ENCODE data around the gene PUSL1.

PUSL1 gene

GRCh38 chr1:1284221-1285101, 23.9 kb upstream of the PUSL1 start:
- Histone ChIP-seq H3K36me3 (ENCODE audit: insufficient read depth, low read length) (no peaks in the 10 kb centered on the region), H3K9ac (ENCODE audit: low read depth, low read length) (no peak overlapping the region), H3K4me1 (ENCODE audit: insufficient read depth, low read length) (no peaks in the 10 kb centered on the region), H3K9me3 (ENCODE audit: control insufficient read depth, insufficient read depth, low read length) (no peaks in the 10 kb centered on the region)

DNA sequence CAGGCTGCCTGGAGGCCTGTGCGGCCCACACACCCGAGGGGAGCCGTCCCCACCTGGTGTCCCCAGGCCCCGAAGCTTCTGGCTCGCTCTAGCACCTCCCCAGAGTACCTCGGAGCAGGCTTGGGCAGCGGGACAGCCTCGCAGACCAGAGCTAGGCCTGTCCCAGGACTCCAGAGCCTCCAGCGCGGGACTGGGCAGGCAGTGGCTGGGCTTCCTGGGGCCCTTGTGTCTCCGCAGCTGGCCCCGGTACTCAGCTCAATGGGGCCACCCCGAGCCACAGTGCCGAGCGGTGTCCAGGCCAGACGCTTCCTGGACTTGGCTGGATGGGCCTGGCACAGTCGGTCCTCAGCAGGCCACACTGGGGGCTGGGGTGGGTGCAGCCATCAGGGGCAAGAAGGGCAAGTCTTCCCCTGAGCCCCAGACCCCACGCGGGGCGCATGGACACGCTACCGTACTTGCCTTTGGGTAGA, 23.3 kb upstream of the PUSL1 start:
- Histone ChIP-seq H3K36me3 (ENCODE audit: insufficient read depth, low read length) (no peaks in the 10 kb centered on the region), H3K4me1 (ENCODE audit: insufficient read depth, low read length) (no peaks in the 10 kb centered on the region), H3K9me3 (ENCODE audit: control insufficient read depth, insufficient read depth, low read length) (no peaks in the 10 kb centered on the region)

DNA sequence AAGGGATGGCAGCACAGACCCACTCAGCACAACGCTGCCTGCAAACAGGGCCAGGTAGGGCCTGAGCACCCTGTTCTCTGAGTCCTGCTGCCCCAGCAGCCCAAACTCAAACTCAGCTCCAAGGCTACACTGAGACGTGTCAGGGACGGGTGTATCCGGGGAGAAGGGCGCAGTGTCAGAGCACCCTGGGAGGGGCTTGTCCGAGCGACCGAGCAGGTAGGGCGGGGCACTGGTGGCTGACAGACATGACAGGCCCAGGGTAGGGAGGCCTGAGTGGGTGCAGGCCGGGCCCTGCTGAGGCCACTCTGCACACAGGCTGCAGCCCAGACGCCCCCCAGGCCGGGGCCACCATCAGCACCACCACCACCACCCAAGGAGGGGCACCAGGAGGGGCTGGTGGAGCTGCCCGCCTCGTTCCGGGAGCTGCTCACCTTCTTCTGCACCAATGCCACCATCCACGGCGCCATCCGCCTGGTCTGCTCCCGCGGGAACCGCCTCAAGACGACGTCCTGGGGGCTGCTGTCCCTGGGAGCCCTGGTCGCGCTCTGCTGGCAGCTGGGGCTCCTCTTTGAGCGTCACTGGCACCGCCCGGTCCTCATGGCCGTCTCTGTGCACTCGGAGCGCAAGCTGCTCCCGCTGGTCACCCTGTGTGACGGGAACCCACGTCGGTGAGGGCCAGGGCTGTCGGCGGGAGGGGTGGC, 22.6 kb upstream of the PUSL1 start:
- Histone ChIP-seq H3K4me1 (ENCODE audit: insufficient read depth, low read length) (no peaks in the 10 kb centered on the region), H3K9me3 (ENCODE audit: control insufficient read depth, insufficient read depth, low read length) (no peaks in the 10 kb centered on the region), H3K36me3 (ENCODE audit: insufficient read depth, low read length) (no peaks in the 10 kb centered on the region), H3K9ac (ENCODE audit: low read depth, low read length) (no peak overlapping the region)

More for the DNA sequence above, 23.3 kb upstream of the PUSL1 start:
- H3K9ac ChIP-seq (ENCODE audit: low read depth, low read length): no peak overlapping the region

GRCh38 chr1:1286313-1287261, 21.8 kb upstream of the PUSL1 start:
- Histone ChIP-seq H3K9me3 (ENCODE audit: control insufficient read depth, insufficient read depth, low read length) (no peaks in the 10 kb centered on the region), H3K9ac (ENCODE audit: low read depth, low read length) (no peak overlapping the region), H3K36me3 (ENCODE audit: insufficient read depth, low read length) (no peaks in the 10 kb centered on the region), H3K4me1 (ENCODE audit: insufficient read depth, low read length) (no peaks in the 10 kb centered on the region)

- Histone ChIP-seq H3K9me3 (ENCODE audit: control insufficient read depth, insufficient read depth, low read length) (no peaks in the 10 kb centered on the region), H3K9ac (ENCODE audit: low read depth, low read length) (no peak overlapping the region), H3K36me3 (ENCODE audit: insufficient read depth, low read length) (no peaks in the 10 kb centered on the region), H3K4me1 (ENCODE audit: insufficient read depth, low read length) (peaks cover 3% of the 10 kb centered on the region; the same call in 1 of the 2 replicates)
Measured at GRCh38 chr1:1287288-1288110, 20.9 kb upstream of the PUSL1 start.

GRCh38 chr1:1290238-1290731, 18.1 kb upstream of the PUSL1 start:
- peaks cover 3% of the 10 kb centered on the region; the same call in 1 of the 2 replicates for H3K4me1 ChIP-seq (ENCODE audit: insufficient read depth, low read length)
- H3K9ac ChIP-seq (ENCODE audit: low read depth, low read length): no peak overlapping the region
- no peaks in the 10 kb centered on the region for H3K9me3 ChIP-seq (ENCODE audit: control insufficient read depth, insufficient read depth, low read length)
- no peaks in the 10 kb centered on the region for H3K36me3 ChIP-seq (ENCODE audit: insufficient read depth, low read length)

- Histone ChIP-seq H3K36me3 (ENCODE audit: insufficient read depth, low read length) (no peaks in the 10 kb centered on the region), H3K9me3 (ENCODE audit: control insufficient read depth, insufficient read depth, low read length) (no peaks in the 10 kb centered on the region), H3K4me1 (ENCODE audit: insufficient read depth, low read length) (peaks cover 3% of the 10 kb centered on the region; the same call in 1 of the 2 replicates), H3K9ac (ENCODE audit: low read depth, low read length) (no peak overlapping the region)
Measured at GRCh38 chr1:1291023-1291528, 17.3 kb upstream of the PUSL1 start.

- H3K9me3 ChIP-seq (ENCODE audit: control insufficient read depth, insufficient read depth, low read length): no peaks in the 10 kb centered on the region
- no peak overlapping the region for H3K9ac ChIP-seq (ENCODE audit: low read depth, low read length)
- H3K36me3 ChIP-seq (ENCODE audit: insufficient read depth, low read length): no peaks in the 10 kb centered on the region
- H3K4me1 ChIP-seq (ENCODE audit: insufficient read depth, low read length): peaks cover 3% of the 10 kb centered on the region; the same call in 1 of the 2 replicates
Measured at GRCh38 chr1:1291548-1292441, 16.6 kb upstream of the PUSL1 start.

- H3K36me3 ChIP-seq (ENCODE audit: insufficient read depth, low read length): no peaks in the 10 kb centered on the region
- H3K4me1 ChIP-seq (ENCODE audit: insufficient read depth, low read length): peaks cover 3% of the 10 kb centered on the region; the same call in 1 of the 2 replicates
- no peaks in the 10 kb centered on the region for H3K9me3 ChIP-seq (ENCODE audit: control insufficient read depth, insufficient read depth, low read length)
- no peak overlapping the region for H3K9ac ChIP-seq (ENCODE audit: low read depth, low read length)
Measured at GRCh38 chr1:1292442-1292779, 16.0 kb upstream of the PUSL1 start.

- Histone ChIP-seq H3K9ac (ENCODE audit: low read depth, low read length) (no peak overlapping the region), H3K4me1 (ENCODE audit: insufficient read depth, low read length) (peaks cover 3% of the 10 kb centered on the region; the same call in 1 of the 2 replicates), H3K36me3 (ENCODE audit: insufficient read depth, low read length) (no peaks in the 10 kb centered on the region), H3K9me3 (ENCODE audit: control insufficient read depth, insufficient read depth, low read length) (no peaks in the 10 kb centered on the region)
Measured at GRCh38 chr1:1292851-1293250, 15.5 kb upstream of the PUSL1 start.

- peak overlapping the region; percentile 20; the same call in 1 of the 2 replicates for H3K9ac ChIP-seq (ENCODE audit: low read depth, low read length)
- H3K36me3 ChIP-seq (ENCODE audit: insufficient read depth, low read length): no peaks in the 10 kb centered on the region
- H3K9me3 ChIP-seq (ENCODE audit: control insufficient read depth, insufficient read depth, low read length): no peaks in the 10 kb centered on the region
Measured at GRCh38 chr1:1293263-1294249, 14.8 kb upstream of the PUSL1 start.

More at GRCh38 chr1:1293263-1294249, 14.8 kb upstream of the PUSL1 start:
- peaks cover 3% of the 10 kb centered on the region; the same call in 1 of the 2 replicates for H3K4me1 ChIP-seq (ENCODE audit: insufficient read depth, low read length)

All from ES-I3 (cell line).